ENCODE results near the gene MYH10. TPM values are rescaled to one million over a fixed set of nuclear protein-coding genes. Genes with fewer than 3 reads are reported as not detected.

Gene MYH10
- total RNA-seq, 1 donor from 2014 or later, result 270 TPM

DNA sequence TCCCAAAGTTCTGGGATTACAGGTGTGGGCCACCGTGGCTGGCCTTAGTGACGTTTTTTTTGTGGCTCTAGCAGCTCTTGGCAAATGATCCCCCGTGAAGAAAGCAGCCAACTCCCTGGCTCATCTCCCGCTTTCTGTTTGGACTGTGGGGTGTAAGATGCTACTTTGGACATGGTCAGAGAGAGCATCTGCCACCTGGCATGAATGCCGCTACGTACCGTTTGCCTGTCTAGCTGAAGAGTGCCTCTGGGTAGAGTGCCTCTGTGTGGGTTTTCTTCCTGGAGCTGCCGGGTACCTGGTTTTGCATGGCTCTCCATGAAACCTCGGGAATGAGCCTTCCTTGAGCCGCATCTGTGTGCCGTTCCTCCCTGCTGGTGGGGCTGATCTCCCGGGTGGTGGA lies 160.6 kb downstream of the MYH10 start:
- TF ChIP-seq, protein P1, sequence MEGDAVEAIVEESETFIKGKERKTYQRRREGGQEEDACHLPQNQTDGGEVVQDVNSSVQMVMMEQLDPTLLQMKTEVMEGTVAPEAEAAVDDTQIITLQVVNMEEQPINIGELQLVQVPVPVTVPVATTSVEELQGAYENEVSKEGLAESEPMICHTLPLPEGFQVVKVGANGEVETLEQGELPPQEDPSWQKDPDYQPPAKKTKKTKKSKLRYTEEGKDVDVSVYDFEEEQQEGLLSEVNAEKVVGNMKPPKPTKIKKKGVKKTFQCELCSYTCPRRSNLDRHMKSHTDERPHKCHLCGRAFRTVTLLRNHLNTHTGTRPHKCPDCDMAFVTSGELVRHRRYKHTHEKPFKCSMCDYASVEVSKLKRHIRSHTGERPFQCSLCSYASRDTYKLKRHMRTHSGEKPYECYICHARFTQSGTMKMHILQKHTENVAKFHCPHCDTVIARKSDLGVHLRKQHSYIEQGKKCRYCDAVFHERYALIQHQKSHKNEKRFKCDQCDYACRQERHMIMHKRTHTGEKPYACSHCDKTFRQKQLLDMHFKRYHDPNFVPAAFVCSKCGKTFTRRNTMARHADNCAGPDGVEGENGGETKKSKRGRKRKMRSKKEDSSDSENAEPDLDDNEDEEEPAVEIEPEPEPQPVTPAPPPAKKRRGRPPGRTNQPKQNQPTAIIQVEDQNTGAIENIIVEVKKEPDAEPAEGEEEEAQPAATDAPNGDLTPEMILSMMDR (conservative IDR thresholded peaks at IDR 0.05), result no peak
- DNase-seq (ENCODE audit: low read depth, low spot score), result no peak
- H3K9me3 Mint-ChIP-seq, result no peaks in the 10 kb centered on the region
- no peaks in the 10 kb centered on the region for H3K4me1 Mint-ChIP-seq
- H3K27ac Mint-ChIP-seq (ENCODE audit: unreplicated experiment), result peak overlapping the region; percentile 62
- H3K27me3 Mint-ChIP-seq (ENCODE audit: low read depth), result no peaks in the 10 kb centered on the region
- peaks cover 9% of the 10 kb centered on the region for H3K36me3 Mint-ChIP-seq (ENCODE audit: low read depth)
- no peak overlapping the region for H3K4me3 Mint-ChIP-seq

DNA sequence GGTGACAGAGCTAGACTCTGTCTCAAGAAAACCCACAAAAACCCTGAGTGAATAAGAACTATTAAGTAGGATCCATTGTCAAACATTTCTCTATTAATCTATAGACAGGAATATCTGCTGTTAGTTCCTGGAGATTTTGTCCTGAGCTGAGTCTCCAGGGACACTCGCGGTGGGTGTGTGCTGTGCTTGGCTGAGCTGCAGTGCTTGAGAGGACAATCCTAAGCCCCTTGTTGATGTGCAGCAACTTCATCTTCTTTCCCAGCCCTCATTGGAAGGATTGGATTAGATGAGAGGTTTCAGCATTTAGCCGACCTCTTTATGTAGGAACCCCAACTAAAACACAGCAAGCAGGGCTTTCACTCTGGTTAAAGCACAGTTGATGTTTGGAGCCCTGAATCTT lies 161.5 kb downstream of the MYH10 start:
- TF ChIP-seq, protein P1 (conservative IDR thresholded peaks at IDR 0.05), result no peak
- Mint-ChIP-seq H3K4me3 (no peak overlapping the region), H3K27me3 (ENCODE audit: low read depth) (no peaks in the 10 kb centered on the region), H3K4me1 (no peaks in the 10 kb centered on the region), H3K9me3 (no peaks in the 10 kb centered on the region), H3K36me3 (ENCODE audit: low read depth) (peaks cover 6% of the 10 kb centered on the region), H3K27ac (ENCODE audit: unreplicated experiment) (no peak overlapping the region)
- no peak for DNase-seq (ENCODE audit: low read depth, low spot score)

DNA sequence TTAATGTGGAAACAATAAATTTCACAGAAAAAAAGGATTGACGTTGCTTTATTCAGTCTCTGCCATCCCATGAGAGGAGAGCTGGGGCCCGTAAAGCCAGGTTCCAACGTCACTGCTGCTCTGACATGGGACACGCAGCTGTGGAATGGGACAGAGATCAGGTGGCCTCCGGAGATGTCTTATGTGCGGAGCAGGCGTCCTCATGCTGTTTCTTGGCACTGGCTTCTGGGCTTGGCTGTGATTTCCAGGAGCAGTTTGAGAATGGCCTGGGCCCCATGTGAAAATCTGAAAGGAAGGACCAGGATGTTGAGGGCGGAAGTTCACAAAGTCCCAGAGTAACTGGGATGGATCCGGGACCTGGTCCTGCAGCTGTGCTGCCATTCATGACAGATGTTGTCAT lies 162.4 kb downstream of the MYH10 start:
- H3K36me3 Mint-ChIP-seq (ENCODE audit: low read depth), result peaks cover 6% of the 10 kb centered on the region
- no peak overlapping the region for H3K27ac Mint-ChIP-seq (ENCODE audit: unreplicated experiment)
- H3K4me1 Mint-ChIP-seq, result no peaks in the 10 kb centered on the region
- no peaks in the 10 kb centered on the region for H3K27me3 Mint-ChIP-seq (ENCODE audit: low read depth)
- H3K9me3 Mint-ChIP-seq, result no peaks in the 10 kb centered on the region
- no peak overlapping the region for H3K4me3 Mint-ChIP-seq
- TF ChIP-seq, protein P1 (conservative IDR thresholded peaks at IDR 0.05), result no peak
- DNase-seq (ENCODE audit: low read depth, low spot score), result no peak

DNA sequence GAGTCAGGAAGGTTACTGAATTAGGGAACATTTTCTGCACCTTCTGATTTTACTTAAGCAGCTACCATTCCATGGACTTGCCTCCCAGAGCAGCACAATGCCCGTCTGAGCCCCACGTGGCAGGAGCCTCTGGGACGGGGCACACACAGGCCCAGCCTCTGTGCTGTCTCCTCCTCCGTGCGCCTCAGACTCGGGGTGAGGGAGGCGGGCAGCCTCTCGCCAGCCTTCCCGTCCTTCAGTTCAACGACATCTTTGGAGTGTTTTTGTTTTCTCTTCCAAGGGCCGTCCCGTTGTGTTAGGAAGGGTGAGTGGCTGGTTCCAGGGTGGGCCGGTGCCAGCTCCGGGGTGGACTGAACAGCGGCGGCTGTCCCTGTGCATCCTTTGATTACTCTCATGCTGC lies 163.0 kb downstream of the MYH10 start:
- no peak for DNase-seq (ENCODE audit: low read depth, low spot score)
- Mint-ChIP-seq H3K4me3 (no peak overlapping the region), H3K4me1 (no peaks in the 10 kb centered on the region), H3K27me3 (ENCODE audit: low read depth) (no peaks in the 10 kb centered on the region), H3K36me3 (ENCODE audit: low read depth) (peaks cover 3% of the 10 kb centered on the region), H3K27ac (ENCODE audit: unreplicated experiment) (no peak overlapping the region), H3K9me3 (no peaks in the 10 kb centered on the region)
- TF ChIP-seq, protein P1 (conservative IDR thresholded peaks at IDR 0.05), result no peak

DNA sequence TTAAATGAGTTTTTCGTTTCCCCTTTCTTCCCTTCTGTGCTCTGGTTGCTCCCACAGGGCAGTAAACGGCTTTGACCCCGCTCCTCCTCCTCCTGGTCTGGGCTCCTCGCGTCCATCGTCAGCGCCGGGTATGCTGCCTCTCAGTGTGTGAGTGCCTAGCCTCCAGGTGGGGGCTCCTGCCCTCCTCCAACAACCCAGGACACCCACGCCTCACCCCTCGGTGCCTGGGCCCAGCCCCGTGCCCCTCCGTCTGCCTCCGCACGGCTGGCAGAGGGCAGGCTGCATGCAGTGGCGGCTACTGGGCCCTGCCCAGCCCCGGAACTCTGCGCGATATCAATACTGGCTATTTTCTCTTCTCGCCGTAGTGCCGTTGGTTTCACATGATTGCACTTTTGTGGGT lies 163.7 kb downstream of the MYH10 start:
- no peaks in the 10 kb centered on the region for H3K9me3 Mint-ChIP-seq
- no peaks in the 10 kb centered on the region for H3K27me3 Mint-ChIP-seq (ENCODE audit: low read depth)
- peaks cover 3% of the 10 kb centered on the region for H3K36me3 Mint-ChIP-seq (ENCODE audit: low read depth)
- H3K27ac Mint-ChIP-seq (ENCODE audit: unreplicated experiment), result no peak overlapping the region
- DNase-seq (ENCODE audit: low read depth, low spot score), result no peak
- no peak overlapping the region for H3K4me3 Mint-ChIP-seq
- H3K4me1 Mint-ChIP-seq, result no peaks in the 10 kb centered on the region
- TF ChIP-seq, protein P1 (conservative IDR thresholded peaks at IDR 0.05), result no peak

DNA sequence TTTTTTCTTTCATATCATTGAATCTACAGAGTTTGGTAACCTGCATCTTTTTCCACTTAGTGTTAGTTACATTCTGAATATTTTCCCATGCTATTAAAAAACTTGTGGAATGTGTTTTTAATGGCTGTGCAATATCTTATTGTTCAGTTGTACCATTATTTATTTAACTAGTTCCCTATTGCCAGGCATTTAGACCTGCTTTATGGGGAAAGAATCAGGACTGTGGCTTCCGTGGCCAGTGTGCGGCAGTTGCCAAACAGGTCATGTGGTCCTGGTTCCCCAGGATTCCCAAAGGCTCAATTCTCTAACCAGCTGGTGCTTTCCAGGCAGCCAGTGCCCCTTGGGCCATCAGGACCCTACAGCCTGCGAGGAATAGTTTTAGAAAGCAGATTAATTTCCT lies 164.1 kb downstream of the MYH10 start:
- H3K27me3 Mint-ChIP-seq (ENCODE audit: low read depth), result no peaks in the 10 kb centered on the region
- peaks cover 5% of the 10 kb centered on the region for H3K36me3 Mint-ChIP-seq (ENCODE audit: low read depth)
- no peak for DNase-seq (ENCODE audit: low read depth, low spot score)
- no peak overlapping the region for H3K27ac Mint-ChIP-seq (ENCODE audit: unreplicated experiment)
- TF ChIP-seq, protein P1 (conservative IDR thresholded peaks at IDR 0.05), result no peak
- no peaks in the 10 kb centered on the region for H3K4me1 Mint-ChIP-seq
- no peaks in the 10 kb centered on the region for H3K9me3 Mint-ChIP-seq
- no peak overlapping the region for H3K4me3 Mint-ChIP-seq
